Ishikawa (cell line): ENCODE measurements around the gene NUP93.

Source experiments
- CEBPB ChIP-seq: IDR thresholded peaks from 2 replicates; pipeline ENCODE4 v1.6.1; 2012
- CREB1 ChIP-seq: IDR thresholded peaks from 2 replicates; pipeline ENCODE4 v1.6.1; 2012; ENCODE audit warnings: low read depth
- EP300 ChIP-seq: IDR thresholded peaks from 2 replicates; pipeline ENCODE4 v1.6.1; 2012; ENCODE audit warnings: borderline replicate concordance
- NFIC ChIP-seq: IDR thresholded peaks from 2 replicates; pipeline ENCODE4 v1.6.1; 2012
- RAD21 ChIP-seq: IDR thresholded peaks from 2 replicates; pipeline ENCODE4 v1.6.1; 2012; ENCODE audit warnings: low read depth
- TAF1 ChIP-seq: IDR thresholded peaks from 2 replicates; pipeline ENCODE4 v1.6.1; 2012; ENCODE audit warnings: low read depth, mild to moderate bottlenecking
- TEAD4 ChIP-seq: IDR thresholded peaks from 2 replicates; pipeline ENCODE4 v1.6.1; 2012
- YY1 ChIP-seq: IDR thresholded peaks from 2 replicates; pipeline ENCODE4 v1.6.1; 2012; ENCODE audit warnings: low read depth
- ZBTB7A ChIP-seq: IDR thresholded peaks from 2 replicates; pipeline ENCODE4 v1.6.1; 2012; ENCODE audit warnings: low read depth
- TF ChIP-seq, protein P1 (sequence below): IDR thresholded peaks from 2 replicates; pipeline ENCODE4 v1.6.1; 2012; ENCODE audit warnings: low read depth, mild to moderate bottlenecking
- TF ChIP-seq, protein P2 (sequence below): IDR thresholded peaks from 2 replicates; pipeline ENCODE4 v1.6.1; 2012

DNA sequence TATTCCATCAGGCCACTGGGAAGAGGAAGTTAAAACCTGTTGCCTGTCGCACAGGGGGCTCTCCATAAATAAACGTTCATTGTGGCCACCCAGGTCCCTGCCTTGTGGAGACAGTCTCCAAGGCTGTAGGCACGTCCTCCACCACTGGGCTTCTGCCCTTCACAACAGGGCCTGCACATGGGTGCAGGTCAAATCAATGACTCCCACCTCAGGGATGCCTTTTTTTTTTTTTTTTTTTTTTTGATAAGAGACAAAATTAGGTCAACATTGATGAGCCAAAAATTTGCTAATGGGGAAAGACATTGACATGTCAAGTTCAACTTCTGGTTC lies 122.4 kb downstream of the NUP93 start:
- TF ChIP-seq CREB1 (no peak), YY1 (no peak), NFIC (no peak), CEBPB (no peak), RAD21 (no peak), TAF1 (no peak), TEAD4 (no peak), EP300 (no peak), ZBTB7A (no peak)
- TF ChIP-seq, protein P1, sequence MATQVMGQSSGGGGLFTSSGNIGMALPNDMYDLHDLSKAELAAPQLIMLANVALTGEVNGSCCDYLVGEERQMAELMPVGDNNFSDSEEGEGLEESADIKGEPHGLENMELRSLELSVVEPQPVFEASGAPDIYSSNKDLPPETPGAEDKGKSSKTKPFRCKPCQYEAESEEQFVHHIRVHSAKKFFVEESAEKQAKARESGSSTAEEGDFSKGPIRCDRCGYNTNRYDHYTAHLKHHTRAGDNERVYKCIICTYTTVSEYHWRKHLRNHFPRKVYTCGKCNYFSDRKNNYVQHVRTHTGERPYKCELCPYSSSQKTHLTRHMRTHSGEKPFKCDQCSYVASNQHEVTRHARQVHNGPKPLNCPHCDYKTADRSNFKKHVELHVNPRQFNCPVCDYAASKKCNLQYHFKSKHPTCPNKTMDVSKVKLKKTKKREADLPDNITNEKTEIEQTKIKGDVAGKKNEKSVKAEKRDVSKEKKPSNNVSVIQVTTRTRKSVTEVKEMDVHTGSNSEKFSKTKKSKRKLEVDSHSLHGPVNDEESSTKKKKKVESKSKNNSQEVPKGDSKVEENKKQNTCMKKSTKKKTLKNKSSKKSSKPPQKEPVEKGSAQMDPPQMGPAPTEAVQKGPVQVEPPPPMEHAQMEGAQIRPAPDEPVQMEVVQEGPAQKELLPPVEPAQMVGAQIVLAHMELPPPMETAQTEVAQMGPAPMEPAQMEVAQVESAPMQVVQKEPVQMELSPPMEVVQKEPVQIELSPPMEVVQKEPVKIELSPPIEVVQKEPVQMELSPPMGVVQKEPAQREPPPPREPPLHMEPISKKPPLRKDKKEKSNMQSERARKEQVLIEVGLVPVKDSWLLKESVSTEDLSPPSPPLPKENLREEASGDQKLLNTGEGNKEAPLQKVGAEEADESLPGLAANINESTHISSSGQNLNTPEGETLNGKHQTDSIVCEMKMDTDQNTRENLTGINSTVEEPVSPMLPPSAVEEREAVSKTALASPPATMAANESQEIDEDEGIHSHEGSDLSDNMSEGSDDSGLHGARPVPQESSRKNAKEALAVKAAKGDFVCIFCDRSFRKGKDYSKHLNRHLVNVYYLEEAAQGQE, result no peak
- TF ChIP-seq, protein P2, sequence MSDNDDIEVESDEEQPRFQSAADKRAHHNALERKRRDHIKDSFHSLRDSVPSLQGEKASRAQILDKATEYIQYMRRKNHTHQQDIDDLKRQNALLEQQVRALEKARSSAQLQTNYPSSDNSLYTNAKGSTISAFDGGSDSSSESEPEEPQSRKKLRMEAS, result no peak
